Gastroesophageal sphincter (tissue), 3 donors: Measurements from ENCODE around the gene SLC17A5.

Experiments
- EP300 ChIP-seq: sonication (generic); formaldehyde crosslinking; IDR thresholded peaks from one replicate; pipeline ENCODE4 v1.6.1; 2017; ENCODE audit warnings: antibody characterized with exemption, mild to moderate bottlenecking
- POLR2A ChIP-seq, 2 donors: fragments of 450-650 bp; IDR thresholded peaks; one replicate each; pipeline ENCODE4 v1.6.1; 2017; ENCODE audit warnings: antibody characterized with exemption in 2 of 2, mild to moderate bottlenecking in 2 of 2, moderate library complexity in 1 of 2
- POLR2AphosphoS5 ChIP-seq: sonication (generic); formaldehyde crosslinking; IDR thresholded peaks from one replicate; pipeline ENCODE4 v1.6.1; 2017; ENCODE audit warnings: antibody characterized with exemption
- TF ChIP-seq, protein P1 (sequence below), 4 experiments: fragments of 200-600 bp in 2 of 4; fragments of 450-650 bp in 2 of 4; sonication (generic) in 1 of 4; IDR thresholded peaks; one replicate each; pipeline ENCODE4 v1.5.1; 2017 to 2019; ENCODE audit warnings: antibody characterized with exemption in 4 of 4, mild to moderate bottlenecking in 2 of 4, moderate library complexity in 2 of 4

DNA sequence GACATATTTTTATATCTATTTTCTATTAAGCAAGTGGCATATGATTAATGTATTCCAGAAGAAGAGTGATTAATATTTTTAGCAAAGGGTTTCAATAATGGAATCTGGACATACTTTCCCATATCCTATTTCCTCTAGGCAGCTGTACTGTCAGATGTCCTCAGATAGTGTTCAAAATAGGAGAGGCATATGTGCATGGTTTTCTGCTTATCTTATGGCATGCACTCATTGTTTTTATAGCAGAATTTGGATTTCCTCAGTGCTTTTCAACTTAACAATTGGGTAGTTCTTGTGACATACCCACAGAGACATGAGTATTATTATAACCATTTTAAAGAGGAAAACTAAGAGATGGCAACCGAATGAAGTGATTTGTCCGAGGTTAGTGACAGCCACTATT lies 12.6 kb upstream of the SLC17A5 start:
- TF ChIP-seq, protein P1, sequence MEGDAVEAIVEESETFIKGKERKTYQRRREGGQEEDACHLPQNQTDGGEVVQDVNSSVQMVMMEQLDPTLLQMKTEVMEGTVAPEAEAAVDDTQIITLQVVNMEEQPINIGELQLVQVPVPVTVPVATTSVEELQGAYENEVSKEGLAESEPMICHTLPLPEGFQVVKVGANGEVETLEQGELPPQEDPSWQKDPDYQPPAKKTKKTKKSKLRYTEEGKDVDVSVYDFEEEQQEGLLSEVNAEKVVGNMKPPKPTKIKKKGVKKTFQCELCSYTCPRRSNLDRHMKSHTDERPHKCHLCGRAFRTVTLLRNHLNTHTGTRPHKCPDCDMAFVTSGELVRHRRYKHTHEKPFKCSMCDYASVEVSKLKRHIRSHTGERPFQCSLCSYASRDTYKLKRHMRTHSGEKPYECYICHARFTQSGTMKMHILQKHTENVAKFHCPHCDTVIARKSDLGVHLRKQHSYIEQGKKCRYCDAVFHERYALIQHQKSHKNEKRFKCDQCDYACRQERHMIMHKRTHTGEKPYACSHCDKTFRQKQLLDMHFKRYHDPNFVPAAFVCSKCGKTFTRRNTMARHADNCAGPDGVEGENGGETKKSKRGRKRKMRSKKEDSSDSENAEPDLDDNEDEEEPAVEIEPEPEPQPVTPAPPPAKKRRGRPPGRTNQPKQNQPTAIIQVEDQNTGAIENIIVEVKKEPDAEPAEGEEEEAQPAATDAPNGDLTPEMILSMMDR (IDR thresholded peaks at IDR 0.05), result no peak
- TF ChIP-seq POLR2A (IDR thresholded peaks at IDR 0.05), result no peak
- no peak for TF ChIP-seq POLR2AphosphoS5
- no peak for TF ChIP-seq EP300
